Measurements from ENCODE around the gene TMEM88. TPM values are rescaled to one million over a fixed set of nuclear protein-coding genes. Genes with fewer than 3 reads are reported as not detected.

The TMEM88 gene
- total RNA-seq, 1 donor from 2014 or later, result 32.6 TPM

DNA sequence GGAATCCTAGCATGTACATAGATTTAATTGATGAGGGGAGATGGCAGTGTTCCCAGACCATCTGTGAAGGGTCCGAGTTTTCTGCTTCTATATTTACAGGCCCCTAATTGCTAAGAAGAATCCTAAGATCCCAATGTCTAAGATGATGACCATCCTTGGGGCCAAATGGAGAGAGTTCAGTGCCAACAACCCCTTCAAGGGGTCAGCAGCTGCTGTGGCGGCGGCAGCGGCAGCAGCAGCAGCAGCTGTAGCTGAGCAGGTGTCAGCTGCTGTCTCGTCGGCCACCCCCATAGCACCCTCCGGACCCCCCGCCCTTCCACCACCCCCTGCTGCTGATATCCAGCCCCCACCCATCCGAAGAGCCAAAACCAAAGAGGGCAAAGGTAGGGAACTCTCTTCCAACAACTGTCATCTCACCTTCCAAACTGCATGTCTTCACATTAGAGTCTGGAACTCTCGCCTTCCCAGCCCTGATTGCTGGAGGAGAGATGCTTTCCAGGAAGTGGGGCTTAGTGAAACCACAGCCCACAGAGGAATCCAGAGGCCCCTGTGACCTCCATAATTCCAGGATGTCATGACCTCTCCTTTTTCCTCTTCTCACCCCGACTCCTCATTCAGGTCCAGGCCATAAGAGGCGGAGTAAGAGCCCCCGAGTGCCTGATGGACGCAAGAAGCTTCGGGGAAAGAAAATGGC lies 38.5 kb downstream of the TMEM88 start:
- intact Hi-C loops (cut with micrococcal nuclease), result no loop called here
- no peak for DNase-seq
- ATAC-seq, result no peak

DNA sequence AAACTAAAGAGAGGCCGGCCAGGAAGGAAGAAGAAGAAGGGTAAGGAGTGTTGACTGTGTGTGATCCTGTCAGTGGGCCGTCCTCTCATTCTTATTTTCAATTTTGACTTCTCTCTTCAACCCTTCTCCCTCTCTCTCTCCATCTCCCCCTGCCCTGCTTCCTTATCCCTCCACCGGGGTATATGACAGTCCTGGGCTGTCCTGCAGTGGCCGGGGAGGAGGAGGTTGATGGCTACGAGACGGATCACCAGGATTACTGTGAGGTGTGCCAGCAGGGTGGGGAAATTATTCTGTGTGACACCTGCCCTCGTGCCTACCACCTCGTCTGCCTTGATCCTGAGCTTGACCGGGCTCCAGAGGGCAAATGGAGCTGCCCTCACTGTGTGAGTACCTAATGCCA lies 39.4 kb downstream of the TMEM88 start:
- DNase-seq (no peak), ATAC-seq (no peak)
- intact Hi-C loops (cut with micrococcal nuclease), result no loop called here

DNA sequence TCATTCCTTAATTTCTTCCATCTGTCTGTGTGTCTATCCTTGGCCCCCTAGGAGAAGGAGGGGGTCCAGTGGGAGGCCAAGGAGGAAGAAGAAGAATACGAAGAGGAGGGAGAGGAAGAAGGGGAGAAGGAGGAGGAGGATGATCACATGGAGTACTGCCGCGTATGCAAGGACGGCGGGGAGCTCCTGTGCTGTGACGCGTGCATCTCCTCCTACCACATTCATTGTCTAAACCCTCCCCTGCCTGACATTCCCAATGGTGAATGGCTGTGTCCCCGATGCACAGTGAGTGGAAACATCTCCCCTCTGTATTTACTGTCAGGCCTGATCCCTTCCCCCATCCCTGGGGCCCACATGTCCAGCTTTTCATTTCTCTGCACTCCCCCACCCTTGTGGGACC lies 40.0 kb downstream of the TMEM88 start:
- DNase-seq (no peak), ATAC-seq (no peak)
- intact Hi-C loops (cut with micrococcal nuclease), result no loop called here

DNA sequence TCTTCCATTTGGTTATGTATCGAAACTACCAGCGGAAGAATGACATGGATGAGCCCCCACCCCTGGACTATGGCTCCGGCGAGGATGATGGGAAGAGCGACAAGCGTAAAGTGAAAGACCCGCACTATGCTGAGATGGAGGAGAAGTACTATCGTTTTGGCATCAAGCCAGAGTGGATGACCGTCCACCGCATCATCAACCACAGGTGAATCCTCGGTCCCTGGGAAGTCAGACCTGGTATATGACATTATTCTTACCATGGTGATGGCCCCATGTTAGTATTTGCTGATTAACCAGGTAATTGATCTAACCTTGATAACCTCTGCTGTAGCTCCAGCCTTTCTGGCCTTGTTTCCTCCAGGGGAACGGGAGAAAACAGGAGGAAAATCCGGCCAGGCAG lies 42.2 kb downstream of the TMEM88 start:
- ATAC-seq (no peak), DNase-seq (no peak)
- intact Hi-C loops (cut with micrococcal nuclease), result no loop called here

DNA sequence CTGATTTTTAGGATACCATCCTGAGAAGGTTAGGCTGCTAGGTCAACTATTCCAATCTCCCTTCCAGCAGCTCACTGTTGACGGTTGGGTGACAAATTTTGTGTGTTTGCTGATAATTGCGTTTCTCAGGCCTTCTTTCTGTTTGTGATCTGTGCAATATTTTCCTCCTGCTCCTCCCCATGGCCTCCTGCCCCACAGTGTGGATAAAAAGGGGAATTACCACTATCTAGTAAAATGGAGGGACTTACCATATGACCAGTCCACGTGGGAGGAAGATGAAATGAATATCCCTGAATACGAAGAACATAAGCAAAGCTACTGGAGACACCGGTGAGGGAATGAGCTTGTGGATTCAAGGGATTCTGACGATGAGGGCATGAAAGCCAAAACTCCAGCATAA lies 42.9 kb downstream of the TMEM88 start:
- intact Hi-C loops (cut with micrococcal nuclease), result no loop called here

DNA sequence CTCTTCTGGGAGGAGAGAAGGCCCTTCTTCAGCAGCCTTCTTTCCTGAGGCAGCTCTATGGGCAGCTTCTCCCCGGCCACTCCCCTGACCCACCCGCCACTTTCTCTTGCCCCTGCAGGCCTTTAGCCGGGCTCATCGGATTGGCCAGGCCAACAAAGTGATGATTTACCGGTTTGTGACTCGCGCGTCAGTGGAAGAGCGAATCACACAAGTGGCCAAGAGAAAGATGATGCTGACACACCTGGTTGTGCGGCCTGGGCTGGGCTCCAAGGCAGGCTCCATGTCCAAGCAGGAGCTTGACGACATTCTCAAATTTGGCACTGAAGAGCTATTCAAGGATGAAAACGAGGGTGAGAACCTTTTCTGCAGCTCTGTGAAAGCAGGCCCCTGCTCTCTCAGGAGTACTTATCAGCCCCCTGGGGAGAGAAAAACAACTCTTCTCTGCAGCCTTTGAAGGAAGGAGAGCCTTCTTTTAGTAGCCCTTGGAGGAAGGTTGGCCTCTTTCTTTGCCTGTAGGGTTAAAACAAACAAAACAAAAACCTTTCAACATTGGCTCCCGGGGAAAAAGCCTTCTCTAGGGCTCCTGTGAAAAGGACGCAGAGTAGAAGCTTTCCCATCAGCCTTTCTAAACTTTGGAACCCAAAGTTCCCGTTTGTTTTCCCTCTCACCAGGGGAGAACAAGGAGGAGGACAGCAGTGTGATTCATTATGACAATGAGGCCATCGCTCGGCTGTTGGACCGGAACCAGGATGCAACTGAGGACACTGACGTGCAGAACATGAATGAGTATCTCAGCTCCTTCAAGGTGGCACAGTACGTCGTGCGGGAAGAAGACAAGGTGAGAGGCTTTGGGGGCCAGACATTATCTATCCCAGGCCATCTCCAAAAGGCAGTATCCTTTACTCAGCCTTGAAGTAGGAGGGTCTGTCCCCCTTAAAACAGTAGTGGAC lies 48.6 kb downstream of the TMEM88 start:
- no peak for ATAC-seq
- intact Hi-C loops (cut with micrococcal nuclease), result no loop called here
- no peak for DNase-seq

More for the DNA sequence above, 42.9 kb downstream of the TMEM88 start:
- no peak for DNase-seq
- peak; percentile 72 for ATAC-seq

Other genes with a start within 250 kb of the TMEM88 start
- gene FXR2, start 240.2 kb upstream of the TMEM88 start, total RNA-seq, result 103 TPM
- gene SAT2, start 227.2 kb upstream of the TMEM88 start, total RNA-seq, result 74.4 TPM
- not detected for gene SHBG, start 224.9 kb upstream of the TMEM88 start, total RNA-seq
- gene ATP1B2, start 204.1 kb upstream of the TMEM88 start, total RNA-seq, result 3.2 TPM
- gene TP53, start 167.6 kb upstream of the TMEM88 start, total RNA-seq, result 13.7 TPM
- gene WRAP53, start 166.6 kb upstream of the TMEM88 start, total RNA-seq, result 5.3 TPM
- gene EFNB3, start 149.9 kb upstream of the TMEM88 start, total RNA-seq, result 0.25 TPM
- 0.05 TPM for gene DNAH2, start 137.3 kb upstream of the TMEM88 start, total RNA-seq
- gene KDM6B, start 20.8 kb upstream of the TMEM88 start, total RNA-seq, result 28.1 TPM
- gene NAA38, start 2.5 kb downstream of the TMEM88 start, total RNA-seq, result 93.2 TPM
- 25.6 TPM for gene CYB5D1, start 2.9 kb downstream of the TMEM88 start, total RNA-seq
- 13.1 TPM for gene CHD3, start 33.7 kb downstream of the TMEM88 start, total RNA-seq
- gene RNF227, start 61.2 kb downstream of the TMEM88 start, total RNA-seq, result 1.1 TPM
- 0.52 TPM for gene KCNAB3, start 74.8 kb downstream of the TMEM88 start, total RNA-seq
- gene TRAPPC1, start 76.9 kb downstream of the TMEM88 start, total RNA-seq, result 107 TPM
- gene CNTROB, start 77.1 kb downstream of the TMEM88 start, total RNA-seq, result 10.8 TPM
- gene GUCY2D, start 147.5 kb downstream of the TMEM88 start, total RNA-seq, result not detected
- gene ALOX15B, start 184.0 kb downstream of the TMEM88 start, total RNA-seq, result not detected
- not detected for gene ALOX12B, start 232.7 kb downstream of the TMEM88 start, total RNA-seq